Neuronal stem cell (in vitro differentiated cells): Measurements from ENCODE around the gene BTLA.

Experiments used
- DNase-seq: peaks from one replicate; pipeline ENCODE4 v3.0.0-alpha.2; 2013; ENCODE audit warnings: low spot score
- H2AFZ ChIP-seq: one replicate; pipeline ENCODE4 v1.6.1; 2013; ENCODE audit warnings: mild to moderate bottlenecking, low read length, inconsistent platforms
- H2AK5ac ChIP-seq: 2 replicates; pipeline ENCODE4 v1.6.1; 2013; ENCODE audit warnings: low read depth, mild to moderate bottlenecking, inconsistent platforms, low read length, moderate library complexity, mixed read lengths
- H2BK120ac ChIP-seq: 2 replicates; pipeline ENCODE4 v1.6.1; 2013; ENCODE audit warnings: low read depth, mild to moderate bottlenecking, inconsistent platforms, low read length, moderate library complexity, mixed read lengths
- H2BK12ac ChIP-seq: one replicate; pipeline ENCODE4 v1.6.1; 2013; ENCODE audit warnings: low read length, inconsistent platforms
- H2BK15ac ChIP-seq: 2 replicates; pipeline ENCODE4 v1.6.1; 2013; ENCODE audit warnings: mild to moderate bottlenecking, low read length, inconsistent platforms, mixed read lengths
- H2BK5ac ChIP-seq: one replicate; pipeline ENCODE4 v1.6.1; 2013; ENCODE audit warnings: inconsistent platforms, mild to moderate bottlenecking, low read length, moderate library complexity
- H3K14ac ChIP-seq: one replicate; pipeline ENCODE4 v1.6.1; 2013; ENCODE audit warnings: low read length, inconsistent platforms
- H3K18ac ChIP-seq: 2 replicates; pipeline ENCODE4 v1.6.1; 2013; ENCODE audit warnings: low read length, inconsistent platforms
- H3K23ac ChIP-seq: 2 replicates; pipeline ENCODE4 v1.6.1; 2013; ENCODE audit warnings: low read depth, mild to moderate bottlenecking, mixed read lengths, low read length, inconsistent platforms; ENCODE audit not compliant: poor library complexity
- H3K27ac ChIP-seq: replicated peaks from 3 replicates; pipeline ENCODE4 v1.5.1; 2013; ENCODE audit warnings: low read length, inconsistent platforms
- H3K27me3 ChIP-seq, 3 experiments: 2 replicates each; pipeline ENCODE4 v1.6.1; 2013; ENCODE audit warnings: low read length in 3 of 3, mild to moderate bottlenecking in 2 of 3, inconsistent platforms in 1 of 3, low read depth in 1 of 3, mixed read lengths in 1 of 3, moderate library complexity in 1 of 3; ENCODE audit not compliant: control insufficient read depth in 3 of 3, insufficient read depth in 3 of 3
- H3K36me3 ChIP-seq, 2 donors: replicated peaks in 1 of 2; 2 replicates each; pipeline ENCODE4 v1.6.1; 2013; ENCODE audit warnings: low read length in 2 of 2; ENCODE audit not compliant: control insufficient read depth in 2 of 2, insufficient read depth in 2 of 2
- H3K4ac ChIP-seq: 2 replicates; pipeline ENCODE4 v1.6.1; 2013; ENCODE audit warnings: inconsistent platforms, mild to moderate bottlenecking, low read length, moderate library complexity
- H3K4me1 ChIP-seq, 2 donors: 1 replicate in 1 of 2; 2 replicates in 1 of 2; pipeline ENCODE4 v1.6.1; 2013; ENCODE audit warnings: low read length in 2 of 2, low read depth in 1 of 2; ENCODE audit not compliant: control insufficient read depth in 2 of 2, insufficient read depth in 1 of 2
- H3K4me2 ChIP-seq: one replicate; pipeline ENCODE4 v1.6.1; 2013; ENCODE audit warnings: mild to moderate bottlenecking, low read length, inconsistent platforms; ENCODE audit not compliant: insufficient read depth, poor library complexity, severe bottlenecking
- H3K4me3 ChIP-seq, 2 donors: 2 replicates each; pipeline ENCODE4 v1.5.1; 2013; ENCODE audit warnings: low read length in 2 of 2, mild to moderate bottlenecking in 2 of 2, inconsistent platforms in 1 of 2, moderate library complexity in 1 of 2
- H3K79me1 ChIP-seq: one replicate; pipeline ENCODE4 v1.6.1; 2013; ENCODE audit warnings: low read depth, mild to moderate bottlenecking, inconsistent platforms, low read length, moderate library complexity
- H3K9ac ChIP-seq: one replicate; pipeline ENCODE4 v1.6.1; 2013; ENCODE audit warnings: mild to moderate bottlenecking, low read depth, low read length, inconsistent platforms; ENCODE audit not compliant: poor library complexity
- H3K9me3 ChIP-seq, 2 donors: replicated peaks in 1 of 2; 2 replicates each; pipeline versions ENCODE3 to v1.6.1; 2013; ENCODE audit warnings: low read length in 2 of 2, mild to moderate bottlenecking in 2 of 2, inconsistent platforms in 1 of 2, low read depth in 1 of 2, mixed read lengths in 1 of 2, moderate library complexity in 1 of 2; ENCODE audit not compliant: control insufficient read depth in 2 of 2, insufficient read depth in 1 of 2
- H4K8ac ChIP-seq: one replicate; pipeline ENCODE4 v1.6.1; 2013; ENCODE audit warnings: low read depth, mild to moderate bottlenecking, inconsistent platforms, low read length, moderate library complexity
- H4K91ac ChIP-seq: one replicate; pipeline ENCODE4 v1.6.1; 2013; ENCODE audit warnings: low read length, low read depth, mild to moderate bottlenecking, inconsistent platforms; ENCODE audit not compliant: poor library complexity
- WGBS, 2 donors: extraction: QIAGEN DNeasy Blood & Tissue Kit; methylation state at CpG; one replicate each; pipeline ENCODE4 v1.1.7; 2013; ENCODE audit warnings: missing lambda C conversion rate in 2 of 2, mixed read lengths in 1 of 2; ENCODE audit not compliant: insufficient read length in 2 of 2, insufficient replicate concordance in 1 of 2; ENCODE audit errors: extremely low coverage in 2 of 2; 5-methylcytosine and 5-hydroxymethylcytosine counted together

BTLA gene

DNA sequence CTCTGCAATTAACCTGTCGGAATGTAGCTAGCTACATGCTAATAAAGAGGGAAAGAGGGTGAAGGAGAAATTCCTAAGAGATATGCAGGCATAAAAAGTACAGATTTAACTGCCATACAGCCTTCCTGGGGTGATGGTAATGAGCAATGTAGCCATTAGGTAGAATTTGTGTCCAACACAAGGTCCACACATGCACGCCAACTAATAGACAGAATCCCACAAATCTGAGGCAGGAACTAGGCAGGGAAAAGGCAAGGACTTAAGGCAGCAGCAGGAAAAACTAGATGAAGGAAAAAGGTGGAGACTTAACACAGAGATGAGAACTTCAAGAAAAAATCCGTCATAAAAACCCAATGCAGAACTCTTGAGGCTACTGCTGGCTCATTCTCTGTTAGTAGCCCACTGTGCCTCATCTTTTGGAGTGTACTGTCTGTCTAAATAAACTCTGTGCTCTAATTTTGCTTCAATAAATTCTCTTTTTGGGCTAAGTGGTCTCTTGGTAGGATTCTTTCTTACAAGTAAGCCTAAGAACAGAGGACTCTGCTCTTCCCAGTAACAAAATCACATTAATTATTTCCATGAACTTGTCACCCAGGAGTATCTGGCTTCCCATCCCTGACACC, 81.5 kb downstream of the BTLA start:
- H3K4me3 ChIP-seq = no peak overlapping the region
- DNase-seq = no peak
- no CpG with 5 or more reads among the region's 3 CpGs for WGBS, 2 donors

DNA sequence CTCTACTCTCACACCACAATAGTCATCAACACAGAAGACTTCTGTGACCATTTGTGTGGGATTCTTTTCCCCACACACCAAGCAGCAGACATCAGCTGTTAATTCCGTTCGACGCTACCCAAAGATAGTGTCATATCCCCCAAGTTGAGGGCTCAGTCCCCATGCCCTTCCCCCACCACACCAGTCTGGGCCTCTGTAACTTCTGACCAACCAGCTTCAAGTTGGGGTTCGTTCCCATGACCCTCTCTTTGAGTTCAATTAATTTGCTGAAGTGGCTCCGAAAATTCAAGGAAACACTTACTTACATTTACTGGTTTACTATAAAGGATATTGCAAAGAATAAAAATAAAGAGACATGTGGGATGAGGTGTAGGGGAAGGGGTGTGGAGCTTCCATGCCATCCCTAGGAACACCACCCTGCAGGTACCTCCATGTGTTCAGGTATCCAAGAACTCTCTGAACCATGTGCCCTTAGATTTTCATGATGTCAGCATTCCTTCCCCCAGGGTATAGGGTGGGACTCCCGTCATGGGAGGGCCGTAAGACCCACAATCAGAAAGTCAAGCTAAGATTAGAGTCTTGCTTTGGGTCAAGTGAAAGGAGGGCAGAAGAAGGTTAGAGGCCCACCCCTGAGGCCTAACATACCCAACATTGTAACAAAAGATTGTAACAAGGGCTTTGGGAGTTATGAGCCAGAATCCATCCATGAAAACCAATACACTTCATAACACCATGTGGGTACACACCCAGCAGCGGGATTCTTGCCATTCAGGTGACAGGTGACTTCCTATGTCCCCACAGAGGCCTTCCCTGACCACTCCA, 82.7 kb downstream of the BTLA start:
- H3K79me1 ChIP-seq = no peaks in the 10 kb centered on the region
- no peak overlapping the region for H3K27ac ChIP-seq
- H4K8ac ChIP-seq = no peak overlapping the region
- peaks cover 0 to 2% (median 0%) of the 10 kb centered on the region in 3 experiments for H3K27me3 ChIP-seq
- no peak overlapping the region for H3K9ac ChIP-seq
- no peak overlapping the region for H2BK120ac ChIP-seq
- peaks cover 0 to 2% of the 10 kb centered on the region in 2 donors for H3K9me3 ChIP-seq
- no peak overlapping the region for H3K23ac ChIP-seq
- H3K4me1 ChIP-seq = no peaks in the 10 kb centered on the region
- WGBS, 2 donors = no CpG with 5 or more reads among the region's 8 CpGs
- no peak overlapping the region for H2AK5ac ChIP-seq
- H3K4ac ChIP-seq = no peak overlapping the region
- no peak overlapping the region for H2BK15ac ChIP-seq
- H3K18ac ChIP-seq = no peak overlapping the region
- no peak overlapping the region for H4K91ac ChIP-seq
- H3K14ac ChIP-seq = no peak overlapping the region
- DNase-seq = no peak
- H2BK5ac ChIP-seq = no peak overlapping the region
- no peaks in the 10 kb centered on the region for H3K36me3 ChIP-seq
- H2BK12ac ChIP-seq = no peak overlapping the region
- H3K4me2 ChIP-seq = no peak overlapping the region
- H2AFZ ChIP-seq = no peak overlapping the region
- peak overlapping the region in 1 of 2 donors; percentile 64 for H3K4me3 ChIP-seq

More for the DNA sequence above, 81.5 kb downstream of the BTLA start:
- Histone ChIP-seq H3K4me2 (no peak overlapping the region), H3K18ac (no peak overlapping the region), H3K9me3 (peaks cover 0 to 2% of the 10 kb centered on the region in 2 donors), H3K23ac (no peak overlapping the region), H2BK5ac (no peak overlapping the region), H2BK15ac (no peak overlapping the region), H3K4me1 (no peaks in the 10 kb centered on the region), H2AK5ac (no peak overlapping the region), H3K4ac (no peak overlapping the region), H2BK12ac (no peak overlapping the region), H3K9ac (no peak overlapping the region), H2BK120ac (no peak overlapping the region), H3K79me1 (no peaks in the 10 kb centered on the region), H2AFZ (no peak overlapping the region), H3K27ac (no peak overlapping the region), H4K8ac (no peak overlapping the region), H4K91ac (no peak overlapping the region), H3K14ac (no peak overlapping the region), H3K27me3 (peaks cover 0 to 2% (median 0%) of the 10 kb centered on the region in 3 experiments), H3K36me3 (no peaks in the 10 kb centered on the region)

DNA sequence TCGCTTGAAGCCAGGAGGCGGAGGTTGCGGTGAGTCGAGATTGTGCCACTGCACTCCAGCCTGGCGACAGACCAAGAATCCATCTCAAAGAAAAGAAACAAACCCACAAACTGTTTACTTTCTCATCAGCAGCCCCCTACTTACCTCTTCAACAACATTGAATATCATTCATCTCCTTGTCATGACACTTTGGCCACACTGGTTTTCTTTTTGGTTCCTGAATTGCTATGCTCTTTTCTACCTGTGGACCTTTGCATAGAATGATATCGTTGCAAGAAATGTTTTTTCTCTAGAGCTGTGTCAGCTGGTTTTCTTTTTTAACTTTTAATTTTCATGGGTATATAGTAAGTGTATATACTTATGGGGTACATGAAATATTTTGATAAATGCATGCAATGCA, 83.9 kb downstream of the BTLA start:
- no peak overlapping the region for H3K4me2 ChIP-seq
- no peak overlapping the region for H4K8ac ChIP-seq
- no peak overlapping the region for H2BK5ac ChIP-seq
- H3K23ac ChIP-seq = no peak overlapping the region
- H2AK5ac ChIP-seq = no peak overlapping the region
- H2AFZ ChIP-seq = no peak overlapping the region
- H2BK120ac ChIP-seq = no peak overlapping the region
- H3K4me3 ChIP-seq = no peak overlapping the region
- no peak overlapping the region for H3K9ac ChIP-seq
- H2BK12ac ChIP-seq = no peak overlapping the region
- H3K14ac ChIP-seq = no peak overlapping the region
- no peaks in the 10 kb centered on the region for H3K36me3 ChIP-seq
- no peaks in the 10 kb centered on the region for H3K79me1 ChIP-seq
- H3K9me3 ChIP-seq = peaks cover 0 to 2% of the 10 kb centered on the region in 2 donors
- DNase-seq = no peak
- no peaks in the 10 kb centered on the region for H3K4me1 ChIP-seq
- H3K4ac ChIP-seq = no peak overlapping the region
- H2BK15ac ChIP-seq = no peak overlapping the region
- H3K27me3 ChIP-seq = peaks cover 0 to 2% (median 0%) of the 10 kb centered on the region in 3 experiments
- no CpG with 5 or more reads among the region's 6 CpGs for WGBS, 2 donors
- no peak overlapping the region for H3K27ac ChIP-seq
- H3K18ac ChIP-seq = no peak overlapping the region
- no peak overlapping the region for H4K91ac ChIP-seq
